22Rv1 (cell line): Measurements from ENCODE around the gene TAOK3.

Experiments used
- ZFX ChIP-seq: fragments of 450-650 bp; IDR thresholded peaks from 2 replicates; pipeline ENCODE4 v1.6.1; 2017; ENCODE audit warnings: antibody characterized with exemption, borderline replicate concordance
- TF ChIP-seq, protein P1 (sequence below): fragments of 450-650 bp; IDR thresholded peaks from 2 replicates; pipeline ENCODE4 v1.5.1; 2017; ENCODE audit warnings: mild to moderate bottlenecking

DNA sequence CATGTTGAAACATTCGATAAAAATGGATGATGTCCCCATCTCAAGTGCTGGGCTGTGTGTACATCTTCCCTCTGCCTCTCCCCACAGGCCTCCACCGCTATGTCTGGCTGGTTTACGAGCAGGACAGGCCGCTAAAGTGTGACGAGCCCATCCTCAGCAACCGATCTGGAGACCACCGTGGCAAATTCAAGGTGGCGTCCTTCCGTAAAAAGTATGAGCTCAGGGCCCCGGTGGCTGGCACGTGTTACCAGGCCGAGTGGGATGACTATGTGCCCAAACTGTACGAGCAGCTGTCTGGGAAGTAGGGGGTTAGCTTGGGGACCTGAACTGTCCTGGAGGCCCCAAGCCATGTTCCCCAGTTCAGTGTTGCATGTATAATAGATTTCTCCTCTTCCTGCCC, 228.2 kb downstream of the TAOK3 start:
- TF ChIP-seq, protein P1, sequence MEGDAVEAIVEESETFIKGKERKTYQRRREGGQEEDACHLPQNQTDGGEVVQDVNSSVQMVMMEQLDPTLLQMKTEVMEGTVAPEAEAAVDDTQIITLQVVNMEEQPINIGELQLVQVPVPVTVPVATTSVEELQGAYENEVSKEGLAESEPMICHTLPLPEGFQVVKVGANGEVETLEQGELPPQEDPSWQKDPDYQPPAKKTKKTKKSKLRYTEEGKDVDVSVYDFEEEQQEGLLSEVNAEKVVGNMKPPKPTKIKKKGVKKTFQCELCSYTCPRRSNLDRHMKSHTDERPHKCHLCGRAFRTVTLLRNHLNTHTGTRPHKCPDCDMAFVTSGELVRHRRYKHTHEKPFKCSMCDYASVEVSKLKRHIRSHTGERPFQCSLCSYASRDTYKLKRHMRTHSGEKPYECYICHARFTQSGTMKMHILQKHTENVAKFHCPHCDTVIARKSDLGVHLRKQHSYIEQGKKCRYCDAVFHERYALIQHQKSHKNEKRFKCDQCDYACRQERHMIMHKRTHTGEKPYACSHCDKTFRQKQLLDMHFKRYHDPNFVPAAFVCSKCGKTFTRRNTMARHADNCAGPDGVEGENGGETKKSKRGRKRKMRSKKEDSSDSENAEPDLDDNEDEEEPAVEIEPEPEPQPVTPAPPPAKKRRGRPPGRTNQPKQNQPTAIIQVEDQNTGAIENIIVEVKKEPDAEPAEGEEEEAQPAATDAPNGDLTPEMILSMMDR, result no peak
- TF ChIP-seq ZFX, result no peak
